Adrenal gland (tissue), 12 donors: Measurements from ENCODE around the gene PRELID3B. TPM values are rescaled to one million over a fixed set of nuclear protein-coding genes. Genes with fewer than 3 reads are reported as not detected.
A peak's percentile ranks its signal among the peaks of the same experiment; 100 is the strongest.
"Not testable (repeated sequence)": the region's sequence is repeated elsewhere in the genome, so short reads cannot be mapped to it uniquely, and the experiment has no call there.

Experiments used
- DNase-seq, 7 donors: peaks; one replicate each; pipeline ENCODE4 v3.0.0-alpha.2; 2019 to 2020
- H3K27ac ChIP-seq, 5 donors: fragments of 200-600 bp; sonication (generic) in 4 of 5; 1 replicate in 3 of 5; 2 replicates in 2 of 5; pipeline versions ENCODE4 v1.5.1 to v1.8.0; 2016 to 2020; ENCODE audit warnings: mild to moderate bottlenecking in 1 of 5
- H3K27me3 ChIP-seq: fragments of 200-600 bp; 2 replicates; pipeline ENCODE4 v1.8.0; 2021
- H3K36me3 ChIP-seq, 2 donors: fragments of 200-600 bp; replicated peaks in 1 of 2; 1 replicate in 1 of 2; 2 replicates in 1 of 2; pipeline versions ENCODE4 v1.5.1 to v1.8.0; 2018 to 2022
- H3K4me1 ChIP-seq, 2 donors: fragments of 200-600 bp; replicated peaks in 1 of 2; 1 replicate in 1 of 2; 2 replicates in 1 of 2; pipeline versions ENCODE4 v1.5.1 to v1.8.0; 2018 to 2021
- H3K4me3 ChIP-seq, 4 donors: fragments of 200-600 bp; sonication (generic) in 3 of 4; one replicate each; pipeline ENCODE4 v1.5.1; 2016 to 2018
- H3K9me3 ChIP-seq, 3 donors: fragments of 200-600 bp; sonication (generic) in 1 of 3; replicated peaks in 1 of 3; 1 replicate in 2 of 3; 2 replicates in 1 of 3; pipeline versions ENCODE4 v1.5.1 to v1.8.0; 2016 to 2021
- POLR2A ChIP-seq, 2 donors: fragments of 450-650 bp; IDR thresholded peaks; one replicate each; pipeline ENCODE4 v1.6.1; 2017; ENCODE audit warnings: antibody characterized with exemption in 2 of 2, mild to moderate bottlenecking in 2 of 2, moderate library complexity in 1 of 2
- WGBS, 4 donors: extraction: QIAGEN DNeasy Blood & Tissue Kit in 2 of 4; methylation state at CpG; one replicate each; pipeline versions ENCODE4 v1.1.5 to v1.1.7; 2013 to 2017; 5-methylcytosine and 5-hydroxymethylcytosine counted together
- intact Hi-C, 2 donors: fragments of 100-400 bp; cut with DNase I; formaldehyde crosslinking; loops; one replicate each; pipeline versions ENCODE4 v1.14.1 to v1.15.0; 2022 to 2023
- polyA plus RNA-seq, 3 donors: library from polyadenylated mRNA; stranded (reverse); fragments of 200-250 nt in 2 of 3; fragments of 350-450 nt in 1 of 3; fragmentation: Illumina TruSeq in 1 of 3; extraction: RNeasy Lipid Tissue Mini Kit (QIAGEN cat#74804) in 1 of 3; gene quantifications; one replicate each; pipeline ENCODE4 v1.2.3, GENCODE V29; 2013 to 2014
- total RNA-seq, 9 donors: library from RNA; depleted of rRNA in 4 of 9; stranded (reverse); fragments of >200 nt in 4 of 9; fragments of 120-200 nt in 1 of 9; fragmentation: NEBNext Ultra II Directional in 1 of 9; extraction: Animal tissue kit (Norgen Biotek cat#: 25700) in 1 of 9; gene quantifications; one replicate each; pipeline versions ENCODE4 v1.1.0 to v1.2.4, GENCODE V29; 2013 to 2023
- TF ChIP-seq, protein P1 (sequence below), 6 experiments: fragments of 450-650 bp in 4 of 6; fragments of 200-600 bp in 2 of 6; sonication (generic) in 1 of 6; IDR thresholded peaks; 1 replicate in 5 of 6; 2 replicates in 1 of 6; pipeline versions ENCODE4 v1.5.1 to v1.8.0; 2016 to 2021; ENCODE audit warnings: antibody characterized with exemption in 6 of 6, mild to moderate bottlenecking in 2 of 6, moderate library complexity in 1 of 6
- donor health status: healthy with polysubstance abuse.
- donor health status: Bipolar disorder and iron deficiency.
- donor health status: DM: yes; HTN: yes; CAD: no.
- donor health status: DM: no; HTN: no; CAD: no.
- donor health status: DM: no; HTN: no; CAD: no.
- donor health status: DM: yes; HTN: yes; CAD: no.

PRELID3B gene
- total and polyA plus RNA-seq, 12 donors = 13.3 to 119 (median 47.8) TPM

DNA sequence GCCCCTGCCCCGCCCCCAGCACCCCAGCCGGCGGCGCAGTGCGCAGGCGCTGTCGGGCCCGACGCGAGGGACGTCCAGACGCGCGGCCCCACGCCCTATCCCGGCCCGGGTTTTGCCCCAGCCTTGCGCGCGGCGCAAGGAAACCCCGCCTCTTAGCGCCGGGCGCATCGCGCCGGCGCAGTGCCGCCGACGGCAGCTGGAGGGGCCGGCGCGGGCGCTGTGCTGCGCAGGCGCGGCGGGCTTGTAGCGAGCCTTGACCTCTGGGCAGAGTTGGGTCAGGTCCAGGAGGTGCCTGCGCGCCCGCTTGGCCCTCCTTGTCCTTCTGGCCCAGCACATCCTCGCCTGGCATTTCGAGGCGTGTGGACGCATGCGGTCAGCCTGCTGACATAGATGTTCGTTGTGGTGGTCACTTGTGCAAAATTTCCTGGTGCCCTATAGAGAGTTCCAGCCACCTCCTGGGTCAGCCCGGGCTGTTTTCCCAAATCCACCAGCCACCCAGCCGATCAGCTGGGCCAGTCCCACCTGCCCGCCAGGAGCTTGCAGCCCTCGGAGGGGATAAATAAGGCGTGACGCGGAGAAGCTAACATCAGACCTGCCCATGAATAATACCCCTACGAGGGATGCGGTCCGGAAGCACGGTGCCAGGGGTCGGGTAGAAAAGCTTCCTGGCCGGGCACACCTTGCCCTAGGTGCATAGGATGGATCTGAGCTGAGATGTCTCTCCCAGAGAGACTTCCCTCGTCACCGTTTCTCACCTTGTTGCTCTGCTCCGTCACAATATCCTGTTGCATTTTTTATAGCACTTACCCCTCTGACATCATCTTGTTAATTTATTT, 428 bp upstream of the PRELID3B start:
- Histone ChIP-seq H3K27ac (peak overlapping the region; percentile 78 to 95 (median 82)), H3K27me3 (no peaks in the 10 kb centered on the region), H3K36me3 (peaks cover 0 to 5% of the 10 kb centered on the region in 2 donors), H3K4me1 (peaks cover 17 to 36% of the 10 kb centered on the region in 2 donors), H3K4me3 (peak overlapping the region in 3 of 4 donors; percentile 36 to 95 (median 56)), H3K9me3 (no peaks in the 10 kb centered on the region)
- WGBS, 4 donors = 17 to 76% (median 29%) methylated on average over 3 to 66 of the region's 66 CpGs
- DNase-seq = peak; percentile 91 to 94 (median 93)
- TF ChIP-seq, protein P1, sequence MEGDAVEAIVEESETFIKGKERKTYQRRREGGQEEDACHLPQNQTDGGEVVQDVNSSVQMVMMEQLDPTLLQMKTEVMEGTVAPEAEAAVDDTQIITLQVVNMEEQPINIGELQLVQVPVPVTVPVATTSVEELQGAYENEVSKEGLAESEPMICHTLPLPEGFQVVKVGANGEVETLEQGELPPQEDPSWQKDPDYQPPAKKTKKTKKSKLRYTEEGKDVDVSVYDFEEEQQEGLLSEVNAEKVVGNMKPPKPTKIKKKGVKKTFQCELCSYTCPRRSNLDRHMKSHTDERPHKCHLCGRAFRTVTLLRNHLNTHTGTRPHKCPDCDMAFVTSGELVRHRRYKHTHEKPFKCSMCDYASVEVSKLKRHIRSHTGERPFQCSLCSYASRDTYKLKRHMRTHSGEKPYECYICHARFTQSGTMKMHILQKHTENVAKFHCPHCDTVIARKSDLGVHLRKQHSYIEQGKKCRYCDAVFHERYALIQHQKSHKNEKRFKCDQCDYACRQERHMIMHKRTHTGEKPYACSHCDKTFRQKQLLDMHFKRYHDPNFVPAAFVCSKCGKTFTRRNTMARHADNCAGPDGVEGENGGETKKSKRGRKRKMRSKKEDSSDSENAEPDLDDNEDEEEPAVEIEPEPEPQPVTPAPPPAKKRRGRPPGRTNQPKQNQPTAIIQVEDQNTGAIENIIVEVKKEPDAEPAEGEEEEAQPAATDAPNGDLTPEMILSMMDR (IDR thresholded peaks at IDR 0.05) = peak in 2 of 6 experiments; percentile 25 to 44
- no peak for TF ChIP-seq POLR2A (IDR thresholded peaks at IDR 0.05)
- intact Hi-C loops = loop anchor here in 1 of 2 donors (10.0 kb wide), 1 partner anchor 168 kb away; no protein-coding TSS in a partner anchor

DNA sequence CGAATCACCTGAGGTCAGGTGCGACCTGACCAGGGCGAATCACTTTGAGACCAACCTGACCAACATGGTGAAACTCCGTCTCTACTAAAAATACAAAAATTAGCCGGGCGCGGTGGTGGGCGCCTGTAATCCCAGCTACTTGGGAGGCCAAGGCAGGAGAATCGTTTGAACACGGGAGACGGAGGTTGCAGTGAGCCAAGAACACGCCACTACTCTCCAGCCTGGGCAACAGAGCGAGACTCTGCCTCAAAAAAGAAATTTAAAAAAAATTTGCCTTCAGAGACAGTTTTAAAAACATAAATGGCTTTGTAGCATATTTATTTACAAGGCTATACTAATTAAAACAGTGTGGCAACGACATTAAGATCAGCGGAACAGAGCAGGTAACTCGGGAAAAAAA, 1.1 kb downstream of the PRELID3B start:
- peaks cover 17 to 36% of the 10 kb centered on the region in 2 donors for H3K4me1 ChIP-seq
- WGBS, 4 donors = 87 to 94% (median 92%) methylated on average over 16 of the region's 16 CpGs
- DNase-seq, H3K27me3 ChIP-seq, H3K9me3 ChIP-seq: not testable (repeated sequence)
- peak overlapping the region in 1 of 4 donors; percentile 95 for H3K4me3 ChIP-seq
- peak overlapping the region in 3 of 5 donors; percentile 78 to 95 (median 82) for H3K27ac ChIP-seq
- intact Hi-C loops = loop anchor here in 1 of 2 donors (10.0 kb wide), 1 partner anchor 167 kb away; no protein-coding TSS in a partner anchor
- peaks cover 0 to 19% of the 10 kb centered on the region in 2 donors for H3K36me3 ChIP-seq

DNA sequence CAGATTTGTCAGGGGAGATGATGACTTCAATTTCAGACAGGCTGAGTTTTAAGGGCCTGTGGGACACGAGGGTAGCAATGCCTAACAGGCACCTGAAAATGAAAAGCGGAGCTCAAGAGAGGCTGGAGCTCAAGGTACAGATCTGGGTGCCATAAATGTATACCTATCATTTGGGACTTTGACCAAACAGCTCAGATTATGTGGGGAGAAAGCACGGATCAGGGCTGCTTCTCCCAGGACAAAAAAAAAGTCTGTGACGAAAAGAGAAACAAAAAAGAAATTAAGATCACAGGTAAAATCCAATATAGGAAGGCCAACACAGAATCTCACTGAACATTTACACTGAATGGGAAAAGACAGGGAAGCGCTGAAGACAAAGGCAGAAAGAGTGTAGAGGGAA, 1.9 kb downstream of the PRELID3B start:
- peaks cover 0 to 27% of the 10 kb centered on the region in 2 donors for H3K36me3 ChIP-seq
- H3K4me1 ChIP-seq = peaks cover 17 to 36% of the 10 kb centered on the region in 2 donors
- no peaks in the 10 kb centered on the region for H3K27me3 ChIP-seq
- 88 to 93% (median 91%) methylated on average over 5 of the region's 5 CpGs for WGBS, 4 donors
- H3K9me3 ChIP-seq = no peaks in the 10 kb centered on the region
- DNase-seq = no peak
- no peak overlapping the region for H3K4me3 ChIP-seq
- intact Hi-C loops = loop anchor here in 1 of 2 donors (10.0 kb wide), 1 partner anchor 166 kb away; no protein-coding TSS in a partner anchor
- no peak for TF ChIP-seq POLR2A (IDR thresholded peaks at IDR 0.05)
- TF ChIP-seq, protein P1 (IDR thresholded peaks at IDR 0.05) = no peak
- no peak overlapping the region for H3K27ac ChIP-seq

DNA sequence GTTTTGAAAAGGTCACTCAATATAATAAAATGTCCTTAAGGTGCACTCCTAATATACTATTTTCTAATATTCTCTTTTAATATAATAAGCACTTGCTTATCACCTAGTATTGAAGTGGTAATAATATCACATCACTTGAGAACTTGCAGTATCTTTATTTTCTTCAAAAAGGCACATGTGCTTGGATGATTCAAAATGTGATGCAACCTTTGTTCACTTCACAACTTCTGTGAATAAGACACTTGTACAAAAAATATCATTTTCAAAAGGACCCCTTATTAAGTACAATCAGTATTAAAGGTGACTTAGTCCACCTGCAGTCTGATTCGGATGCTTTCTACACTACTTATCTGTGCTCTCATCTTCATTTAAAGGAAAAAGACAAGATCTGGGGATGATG, 3.4 kb downstream of the PRELID3B start:
- peaks cover 17 to 36% of the 10 kb centered on the region in 2 donors for H3K4me1 ChIP-seq
- 63 to 84% (median 80%) methylated on average over 1 of the region's 1 CpG for WGBS, 4 donors
- peaks cover 0 to 42% of the 10 kb centered on the region in 2 donors for H3K36me3 ChIP-seq
- intact Hi-C loops = loop anchor here in 1 of 2 donors (10.0 kb wide), 1 partner anchor 54 kb away; the partner anchor contains the start of gene NELFCD
- H3K4me3 ChIP-seq = no peak overlapping the region
- TF ChIP-seq POLR2A (IDR thresholded peaks at IDR 0.05) = no peak
- TF ChIP-seq, protein P1 (IDR thresholded peaks at IDR 0.05) = no peak
- no peak overlapping the region for H3K27ac ChIP-seq
- no peaks in the 10 kb centered on the region for H3K27me3 ChIP-seq
- no peak for DNase-seq
- H3K9me3 ChIP-seq = no peaks in the 10 kb centered on the region
